ENCODE results near the gene ZNF135.

- TF ChIP-seq CTCF (tag by site-specific recombination; IDR thresholded peaks at IDR 0.05) (no peak), ZNF202 (tag by site-specific recombination; IDR thresholded peaks at IDR 0.05; ENCODE audit: borderline replicate concordance) (no peak), MZF1 (tag by site-specific recombination; IDR thresholded peaks at IDR 0.05; ENCODE audit: borderline replicate concordance) (no peak), ZNF280D (tag by site-specific recombination; IDR thresholded peaks at IDR 0.05) (no peak)
Measured at GRCh38 chr19:58085348-58085875, 26.3 kb downstream of the ZNF135 start.

Measured in HEK293 (cell line).